Osteoblast (primary cell): ENCODE measurements around the gene RTN4IP1. TPM values are rescaled to one million over a fixed set of nuclear protein-coding genes. Genes with fewer than 3 reads are reported as not detected.

Experiments used
- DNase-seq: peaks from one replicate; pipeline ENCODE4 v3.0.0; 2011; ENCODE audit warnings: low spot score, mixed read lengths; ENCODE audit not compliant: insufficient read length; ENCODE audit errors: missing footprints
- H2AFZ ChIP-seq: 2 replicates; pipeline ENCODE4 v1.6.0; 2011; ENCODE audit warnings: mild to moderate bottlenecking, low read length
- H3K27ac ChIP-seq: 2 replicates; pipeline ENCODE4 v1.5.1; 2011; ENCODE audit warnings: mild to moderate bottlenecking, low read depth, low read length, moderate library complexity
- H3K27me3 ChIP-seq: 2 replicates; pipeline ENCODE4 v1.6.0; 2012; ENCODE audit warnings: mild to moderate bottlenecking, control low read depth, inconsistent platforms, low read length, moderate library complexity; ENCODE audit not compliant: insufficient read depth
- H3K36me3 ChIP-seq: 2 replicates; pipeline ENCODE4 v1.5.1; 2011; ENCODE audit warnings: mild to moderate bottlenecking, low read length, control low read depth, moderate library complexity; ENCODE audit not compliant: insufficient read depth
- H3K4me1 ChIP-seq: 2 replicates; pipeline ENCODE4 v1.5.1; 2011; ENCODE audit warnings: mild to moderate bottlenecking, low read length, control low read depth, moderate library complexity; ENCODE audit not compliant: insufficient read depth
- H3K4me2 ChIP-seq: 2 replicates; pipeline ENCODE4 v1.6.0; 2011; ENCODE audit warnings: mild to moderate bottlenecking, low read length; ENCODE audit not compliant: insufficient read depth
- H3K4me3 ChIP-seq: fragments of 200-600 bp; sonication (generic); 3 replicates; pipeline ENCODE4 v1.5.1; 2012; ENCODE audit warnings: mild to moderate bottlenecking, low read length, inconsistent platforms; ENCODE audit not compliant: insufficient read depth
- H3K79me2 ChIP-seq: 2 replicates; pipeline ENCODE4 v1.6.0; 2012; ENCODE audit warnings: mild to moderate bottlenecking, low read length, control low read depth, inconsistent platforms; ENCODE audit not compliant: insufficient read depth
- H3K9me3 ChIP-seq: 2 replicates; pipeline ENCODE4 v1.5.1; 2011; ENCODE audit warnings: low read depth, low read length, control low read depth
- H4K20me1 ChIP-seq: 2 replicates; pipeline ENCODE4 v1.6.0; 2012; ENCODE audit warnings: mild to moderate bottlenecking, low read length, control low read depth; ENCODE audit not compliant: insufficient read depth
- total RNA-seq: library from RNA; depleted of rRNA; stranded (reverse); fragments of >200 nt; gene quantifications from 2 replicates; pipeline ENCODE4 v1.2.3, GENCODE V29; 2012
- TF ChIP-seq, protein P1 (sequence below): IDR thresholded peaks from 2 replicates; pipeline ENCODE4 v1.5.1; 2011; ENCODE audit warnings: mild to moderate bottlenecking, low read depth, low read length, moderate library complexity; ENCODE audit errors: extremely low read depth

Gene RTN4IP1
- total RNA-seq, 1 donor: 5.1 TPM

DNA sequence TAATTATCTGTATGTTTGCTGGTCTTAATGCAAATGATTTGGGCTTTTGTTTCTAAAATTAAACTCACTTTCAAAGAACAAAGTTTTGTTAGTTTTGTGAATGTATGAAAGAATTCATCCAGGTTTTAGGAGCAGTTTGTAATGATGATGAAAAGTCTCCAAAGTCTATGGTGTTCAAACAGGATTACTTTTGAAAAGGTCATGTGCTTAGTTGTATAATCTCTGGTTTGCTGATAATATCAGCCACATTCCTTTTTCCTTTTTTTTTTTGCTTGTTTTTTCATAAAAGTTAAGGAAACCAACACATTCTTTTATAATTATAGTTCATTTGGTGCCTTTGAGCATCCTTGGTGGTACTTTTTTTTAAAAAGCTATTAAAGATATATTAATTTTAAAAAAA is 88.9 kb downstream of the RTN4IP1 start:
- no peak overlapping the region for H2AFZ ChIP-seq
- DNase-seq: no peak
- no peaks in the 10 kb centered on the region for H3K27me3 ChIP-seq
- H3K4me1 ChIP-seq: no peaks in the 10 kb centered on the region
- no peak overlapping the region for H3K4me2 ChIP-seq
- TF ChIP-seq, protein P1, sequence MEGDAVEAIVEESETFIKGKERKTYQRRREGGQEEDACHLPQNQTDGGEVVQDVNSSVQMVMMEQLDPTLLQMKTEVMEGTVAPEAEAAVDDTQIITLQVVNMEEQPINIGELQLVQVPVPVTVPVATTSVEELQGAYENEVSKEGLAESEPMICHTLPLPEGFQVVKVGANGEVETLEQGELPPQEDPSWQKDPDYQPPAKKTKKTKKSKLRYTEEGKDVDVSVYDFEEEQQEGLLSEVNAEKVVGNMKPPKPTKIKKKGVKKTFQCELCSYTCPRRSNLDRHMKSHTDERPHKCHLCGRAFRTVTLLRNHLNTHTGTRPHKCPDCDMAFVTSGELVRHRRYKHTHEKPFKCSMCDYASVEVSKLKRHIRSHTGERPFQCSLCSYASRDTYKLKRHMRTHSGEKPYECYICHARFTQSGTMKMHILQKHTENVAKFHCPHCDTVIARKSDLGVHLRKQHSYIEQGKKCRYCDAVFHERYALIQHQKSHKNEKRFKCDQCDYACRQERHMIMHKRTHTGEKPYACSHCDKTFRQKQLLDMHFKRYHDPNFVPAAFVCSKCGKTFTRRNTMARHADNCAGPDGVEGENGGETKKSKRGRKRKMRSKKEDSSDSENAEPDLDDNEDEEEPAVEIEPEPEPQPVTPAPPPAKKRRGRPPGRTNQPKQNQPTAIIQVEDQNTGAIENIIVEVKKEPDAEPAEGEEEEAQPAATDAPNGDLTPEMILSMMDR: no peak
- no peaks in the 10 kb centered on the region for H3K79me2 ChIP-seq
- no peaks in the 10 kb centered on the region for H3K9me3 ChIP-seq
- no peaks in the 10 kb centered on the region for H4K20me1 ChIP-seq
- no peak overlapping the region for H3K4me3 ChIP-seq
- no peaks in the 10 kb centered on the region for H3K36me3 ChIP-seq
- no peak overlapping the region for H3K27ac ChIP-seq

DNA sequence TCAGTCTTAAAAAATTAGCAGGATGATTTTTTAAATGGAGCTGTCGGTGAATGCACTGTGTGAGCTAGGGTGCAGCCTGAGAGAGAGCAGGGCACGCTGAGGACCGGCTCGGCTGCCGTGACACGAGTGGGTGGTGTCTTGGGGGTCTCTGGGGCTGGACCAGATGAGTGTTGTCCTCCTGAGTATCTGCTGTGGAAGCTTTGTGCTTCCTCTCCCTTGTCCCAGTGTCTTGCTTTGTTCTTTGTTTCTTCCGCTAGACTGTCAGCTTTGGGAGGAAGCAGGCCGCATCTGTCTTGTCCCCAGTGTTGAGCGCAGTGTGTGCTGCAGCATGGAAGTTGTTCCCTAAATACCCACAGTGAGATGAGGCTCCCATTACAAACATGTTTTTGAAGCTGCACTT is 89.4 kb downstream of the RTN4IP1 start:
- H3K36me3 ChIP-seq: no peaks in the 10 kb centered on the region
- H3K4me3 ChIP-seq: no peak overlapping the region
- H3K9me3 ChIP-seq: no peaks in the 10 kb centered on the region
- no peaks in the 10 kb centered on the region for H3K27me3 ChIP-seq
- no peak for DNase-seq
- no peak overlapping the region for H3K4me2 ChIP-seq
- H3K4me1 ChIP-seq: no peaks in the 10 kb centered on the region
- no peak overlapping the region for H2AFZ ChIP-seq
- no peaks in the 10 kb centered on the region for H4K20me1 ChIP-seq
- no peak overlapping the region for H3K27ac ChIP-seq
- H3K79me2 ChIP-seq: no peaks in the 10 kb centered on the region
- TF ChIP-seq, protein P1: no peak

DNA sequence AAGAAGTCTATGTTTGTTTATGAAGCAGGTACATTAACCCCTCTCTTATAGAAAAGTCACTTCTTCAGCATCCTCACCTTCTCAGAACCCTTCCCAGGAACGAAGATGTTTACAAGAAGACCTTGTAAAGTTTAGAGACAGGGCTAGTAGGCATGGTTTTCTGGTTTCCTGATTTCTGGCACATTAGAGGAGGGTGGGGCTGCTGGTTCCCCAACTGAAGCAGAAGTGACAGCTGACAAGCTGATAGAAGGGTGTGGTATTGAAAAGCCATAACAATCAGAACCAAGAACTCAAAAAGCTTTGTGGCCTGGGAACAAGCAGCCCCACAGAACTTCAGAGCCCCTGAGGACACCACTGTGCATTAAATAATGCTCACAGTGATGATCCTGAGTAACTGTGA is 91.2 kb downstream of the RTN4IP1 start:
- H3K4me3 ChIP-seq: no peak overlapping the region
- no peaks in the 10 kb centered on the region for H4K20me1 ChIP-seq
- no peaks in the 10 kb centered on the region for H3K9me3 ChIP-seq
- H3K4me1 ChIP-seq: no peaks in the 10 kb centered on the region
- H3K36me3 ChIP-seq: no peaks in the 10 kb centered on the region
- no peak overlapping the region for H3K27ac ChIP-seq
- DNase-seq: no peak
- H2AFZ ChIP-seq: no peak overlapping the region
- no peaks in the 10 kb centered on the region for H3K27me3 ChIP-seq
- TF ChIP-seq, protein P1: no peak
- H3K4me2 ChIP-seq: no peak overlapping the region
- H3K79me2 ChIP-seq: no peaks in the 10 kb centered on the region

DNA sequence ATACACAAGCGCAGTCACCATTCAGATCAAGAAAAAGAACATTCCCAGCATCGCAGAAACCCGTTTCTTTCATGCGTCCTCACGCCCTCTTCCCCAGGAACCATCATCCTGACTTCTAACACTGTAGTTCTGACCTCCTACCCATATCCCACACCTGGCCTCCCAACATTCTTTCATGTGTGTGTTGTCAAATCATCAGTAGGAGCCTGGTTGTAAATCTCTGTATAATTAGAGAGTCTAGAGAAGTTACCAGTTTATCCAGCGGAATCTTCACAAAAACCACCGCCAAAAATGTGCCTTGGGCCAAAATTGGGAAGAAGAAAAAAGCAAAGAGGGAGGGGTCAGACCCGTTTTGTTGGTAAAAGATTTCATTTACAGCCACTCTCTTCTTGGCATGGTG is 91.6 kb downstream of the RTN4IP1 start:
- TF ChIP-seq, protein P1: no peak
- no peak for DNase-seq
- no peaks in the 10 kb centered on the region for H3K79me2 ChIP-seq

More for the DNA sequence above, 91.6 kb downstream of the RTN4IP1 start:
- H4K20me1 ChIP-seq: no peaks in the 10 kb centered on the region
- no peaks in the 10 kb centered on the region for H3K9me3 ChIP-seq
- H3K36me3 ChIP-seq: no peaks in the 10 kb centered on the region
- no peaks in the 10 kb centered on the region for H3K4me1 ChIP-seq
- no peak overlapping the region for H2AFZ ChIP-seq
- no peak overlapping the region for H3K4me3 ChIP-seq
- H3K4me2 ChIP-seq: no peak overlapping the region
- H3K27me3 ChIP-seq: no peaks in the 10 kb centered on the region
- no peak overlapping the region for H3K27ac ChIP-seq
